Stimulated activated CD4-positive, alpha-beta T cell treated with anti-CD3 and anti-CD28 coated beads, Interleukin-1b, Interleukin-23, amount 100 ng/mL, for 1 hour (primary cell): Measurements from ENCODE around the gene RAB40B.

Experiments used
- DNase-seq, 2 donors: peaks; one replicate each; pipeline ENCODE4 v3.0.0-alpha.2; 2020; ENCODE audit warnings: low read depth in 2 of 2

RAB40B gene

DNA sequence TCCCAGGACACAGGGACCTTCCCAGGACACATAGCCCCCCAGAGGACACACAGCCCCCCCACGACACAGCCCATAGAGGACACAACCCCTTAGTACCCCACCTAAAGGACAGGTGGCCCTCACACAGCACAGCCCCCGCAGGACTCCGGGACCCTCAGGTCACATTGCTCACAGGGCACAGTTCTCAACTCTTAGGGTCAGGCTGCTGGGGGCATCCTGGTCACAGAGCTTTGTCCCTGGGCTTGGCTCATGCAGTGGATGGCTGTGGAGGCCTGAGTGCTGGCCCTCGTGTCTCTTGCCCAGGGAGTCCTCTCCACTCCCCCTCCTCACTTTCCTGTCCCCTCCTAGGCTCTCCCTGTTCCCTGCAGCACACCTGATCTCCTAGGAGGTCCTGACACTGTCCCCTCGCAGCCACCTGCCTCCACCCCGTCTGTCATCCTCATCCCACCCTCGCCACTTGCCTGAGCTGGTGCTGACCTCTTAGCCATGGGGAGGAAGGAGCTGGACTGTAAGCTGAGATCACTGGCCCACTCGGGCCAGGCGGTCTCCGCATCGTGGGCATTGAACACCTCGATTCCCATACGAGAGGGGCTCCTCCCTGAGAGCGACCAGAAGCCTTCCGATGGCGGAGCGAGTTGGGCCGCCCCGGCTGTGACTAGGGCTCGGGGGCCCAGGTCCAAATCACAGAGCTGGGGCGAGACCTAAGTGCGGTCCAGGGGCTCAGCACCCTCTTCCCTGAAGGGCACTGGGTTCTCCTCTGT, 48.8 kb downstream of the RAB40B start:
- DNase-seq: no peak

GRCh38 chr17:82648742-82649331, 49.7 kb downstream of the RAB40B start:
- DNase-seq: no peak

GRCh38 chr17:82648165-82648668, 50.3 kb downstream of the RAB40B start, which contains the start of gene WDR45B:
Gene WDR45B, minus strand, starts transcription at chr17:82648444. Its CDS starts 104 bp downstream, at chr17:82648340.
- peak; percentile 69 to 73 for DNase-seq

DNA sequence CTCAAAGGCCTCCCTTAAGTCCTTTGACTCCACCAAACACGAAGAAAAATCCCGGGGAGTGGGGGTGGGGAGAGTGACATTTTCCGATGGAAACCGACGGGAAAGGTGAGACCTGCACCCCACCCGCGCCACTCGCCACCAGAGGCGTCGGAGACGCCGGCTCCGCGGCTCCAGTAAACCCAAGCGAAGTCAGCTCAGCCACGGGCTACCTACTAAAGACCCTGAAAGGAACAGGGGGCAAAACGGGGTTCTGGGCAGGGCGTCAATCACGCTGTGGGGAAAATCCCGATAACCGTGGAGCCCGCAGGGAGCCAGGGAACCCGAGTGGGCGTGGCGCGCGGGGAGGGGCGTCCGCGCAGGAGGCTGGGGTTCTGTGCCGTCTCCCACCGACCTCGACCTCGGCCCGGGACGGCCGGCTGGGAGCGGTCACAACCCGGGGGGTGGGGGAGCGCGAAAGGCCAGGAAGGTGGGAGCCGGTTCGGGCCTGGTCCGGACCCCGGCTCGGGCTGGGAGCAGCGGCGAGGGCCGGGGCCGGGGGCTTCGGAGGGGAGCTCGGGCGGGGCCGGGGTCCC, 50.8 kb downstream of the RAB40B start:
- DNase-seq: peak in 1 of 2 donors; percentile 32

DNA sequence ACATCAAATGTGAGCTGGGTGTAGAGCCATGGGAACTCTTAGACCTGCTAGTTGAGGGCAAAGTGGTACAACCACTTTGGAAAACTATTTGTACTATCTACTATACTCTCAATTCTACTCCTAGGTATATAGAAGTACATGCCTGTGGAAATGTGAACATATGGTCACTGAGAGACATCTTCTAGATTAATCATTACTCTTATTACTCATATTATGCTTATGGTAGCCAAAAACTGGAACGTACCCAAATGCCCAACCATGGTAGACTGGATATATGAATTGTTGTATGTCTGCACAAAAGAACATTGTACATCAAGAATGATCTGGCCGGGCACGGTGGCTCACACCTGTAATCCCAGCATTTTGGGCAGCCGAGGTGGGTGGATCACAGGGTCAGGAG, 53.0 kb downstream of the RAB40B start:
- DNase-seq: no peak

DNA sequence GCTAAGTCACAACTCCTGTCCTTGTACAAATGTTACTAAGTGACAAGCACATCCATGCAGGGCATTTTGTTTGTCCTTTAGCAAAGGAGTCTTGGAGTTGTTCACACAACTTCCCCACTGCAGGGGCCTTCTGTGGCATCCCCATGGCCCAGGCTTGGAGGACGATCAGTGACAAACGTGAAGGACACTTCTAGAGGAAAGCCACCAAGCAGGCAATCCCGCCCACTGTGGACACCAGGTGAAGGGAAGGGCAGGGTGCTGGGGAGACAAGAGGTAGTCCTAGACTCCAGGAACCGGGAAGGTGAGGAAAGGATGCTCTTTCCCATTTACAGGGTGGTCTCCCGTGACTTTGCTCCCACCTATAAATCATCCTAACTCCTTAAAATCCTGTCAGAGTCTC, 54.4 kb downstream of the RAB40B start:
- no peak for DNase-seq

GRCh38 chr17:82642022-82642421, 56.5 kb downstream of the RAB40B start:
- DNase-seq: no peak

GRCh38 chr17:82640036-82640435, 58.5 kb downstream of the RAB40B start:
- no peak for DNase-seq

GRCh38 chr17:82639628-82640027, 58.9 kb downstream of the RAB40B start:
- DNase-seq: no peak

GRCh38 chr17:82638183-82638773, 60.2 kb downstream of the RAB40B start:
- DNase-seq: no peak

- DNase-seq: no peak
Measured at GRCh38 chr17:82636626-82637598, 61.6 kb downstream of the RAB40B start.

- DNase-seq: no peak
Measured at GRCh38 chr17:82633343-82633742, 65.2 kb downstream of the RAB40B start.

DNA sequence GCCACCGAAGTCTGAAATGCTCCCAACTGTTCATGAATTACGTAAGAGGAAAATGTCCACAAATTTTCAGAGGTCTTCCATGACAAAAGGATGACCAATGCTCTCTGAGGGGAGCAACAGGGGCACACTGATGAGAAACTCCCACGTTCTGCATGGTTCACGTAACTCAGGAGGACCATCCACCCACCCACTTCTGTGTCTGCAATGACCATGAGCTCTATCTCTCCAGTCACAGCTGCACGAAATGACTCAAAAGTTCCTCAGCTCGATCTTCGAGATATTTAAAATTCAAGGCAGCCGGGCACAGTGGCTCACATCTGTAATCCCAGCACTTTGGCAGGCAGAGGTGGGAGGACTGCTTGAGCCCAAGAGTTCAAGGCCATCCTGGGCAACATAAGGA, 66.0 kb downstream of the RAB40B start:
- no peak for DNase-seq

GRCh38 chr17:82631544-82631943, 67.0 kb downstream of the RAB40B start:
- DNase-seq: no peak

DNA sequence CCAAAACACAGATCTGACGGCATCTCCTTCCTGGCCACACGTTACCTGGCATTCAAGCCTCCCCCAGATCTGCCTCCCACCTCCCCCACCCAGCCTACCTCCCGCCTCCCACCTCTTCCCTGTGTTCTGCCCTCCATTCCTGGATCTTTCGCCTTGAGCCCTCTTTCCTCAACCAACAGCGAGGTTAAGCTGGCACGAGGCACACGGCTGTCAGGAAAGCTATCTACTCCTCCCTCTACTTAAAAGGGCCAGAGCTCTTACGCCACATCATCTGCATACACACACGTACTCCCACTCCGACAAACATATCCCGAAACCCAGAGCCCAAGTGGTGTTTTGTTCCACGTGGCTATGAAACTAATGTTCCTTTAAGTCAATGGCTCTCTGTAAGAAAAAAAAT, 68.3 kb downstream of the RAB40B start:
- DNase-seq: no peak

GRCh38 chr17:82629748-82630147, 68.8 kb downstream of the RAB40B start:
- DNase-seq: no peak

- DNase-seq: no peak
Measured at GRCh38 chr17:82627405-82627804, 71.1 kb downstream of the RAB40B start.

DNA sequence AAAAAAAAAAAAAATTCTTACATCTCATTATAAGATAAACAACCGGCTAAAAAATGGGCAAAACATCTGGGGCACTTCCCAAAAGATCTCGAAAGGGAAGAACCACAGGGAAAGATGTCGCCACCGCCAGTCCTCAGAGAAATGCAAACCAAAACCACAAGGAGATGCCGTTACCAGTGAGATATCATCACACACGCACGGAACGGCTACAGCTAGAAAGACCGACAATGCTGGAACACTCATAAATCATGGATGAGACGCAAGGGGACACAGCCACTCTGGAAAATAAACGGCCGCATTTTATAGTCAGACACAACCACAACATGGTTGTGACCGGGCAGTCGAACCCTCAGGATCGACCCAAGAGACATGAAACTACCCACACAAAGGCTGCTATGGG, 74.8 kb downstream of the RAB40B start:
- no peak for DNase-seq

- no peak for DNase-seq
Measured at GRCh38 chr17:82619641-82620040, 78.9 kb downstream of the RAB40B start.

GRCh38 chr17:82619211-82619610, 79.3 kb downstream of the RAB40B start:
- no peak for DNase-seq

DNA sequence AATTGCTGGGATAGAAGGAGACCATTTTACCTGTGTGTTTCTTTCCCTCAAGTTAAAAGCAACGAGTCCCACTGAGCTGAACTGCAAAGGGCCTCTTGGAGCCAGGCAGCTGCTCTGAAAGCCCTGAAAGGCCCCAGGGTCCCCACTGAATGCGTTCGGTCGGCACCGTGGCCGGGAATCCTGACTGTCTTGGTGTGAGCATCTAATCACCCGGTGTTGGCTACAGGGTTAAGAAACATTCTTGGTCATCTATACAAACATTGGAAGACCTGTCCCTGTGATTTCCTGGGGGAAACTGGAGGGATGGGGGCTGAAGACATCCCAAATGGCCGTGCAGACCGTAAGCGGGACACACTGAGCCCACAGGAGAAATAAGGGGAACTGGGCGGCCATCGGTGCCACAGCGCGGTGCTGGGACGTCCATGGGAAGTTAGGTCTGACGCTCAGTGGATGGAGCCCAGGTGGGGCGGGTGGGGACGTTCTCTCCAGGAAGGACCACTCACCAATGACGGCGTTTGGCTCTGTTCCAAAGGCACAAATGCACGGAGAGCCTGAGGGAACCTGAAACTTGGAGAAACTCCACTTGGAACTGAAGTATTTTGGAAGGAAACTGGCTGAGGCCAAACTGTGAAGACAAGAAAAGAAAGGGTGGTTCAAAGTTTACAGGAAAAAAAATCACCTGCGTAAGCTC, 82.3 kb downstream of the RAB40B start:
- DNase-seq: no peak
